HCT116 (cell line): Measurements from ENCODE around the gene ADAMTS19.

Experiments used
- CTCF ChIP-seq, 3 experiments: fragments of 200-600 bp in 1 of 3; sonication (generic) in 1 of 3; IDR thresholded peaks in 2 of 3; conservative IDR thresholded peaks in 1 of 3; 2 replicates each; pipeline ENCODE4 v1.5.1; 2012 to 2017; ENCODE audit warnings: low read depth in 2 of 3, low read length in 2 of 3, antibody characterized with exemption in 1 of 3, borderline replicate concordance in 1 of 3, control low read depth in 1 of 3, mild to moderate bottlenecking in 1 of 3, mixed read lengths in 1 of 3, mixed run types in 1 of 3, moderate library complexity in 1 of 3; ENCODE audit not compliant: insufficient read depth in 1 of 3
- EGR1 ChIP-seq: IDR thresholded peaks from 2 replicates; pipeline ENCODE4 v1.6.1; 2012; ENCODE audit warnings: low read depth
- EZH2 ChIP-seq: fragments of 200-600 bp; sonication (generic); IDR thresholded peaks from 2 replicates; pipeline ENCODE4 v1.6.1; 2017; ENCODE audit warnings: antibody characterized with exemption, mixed run types
- EZH2phosphoT487 ChIP-seq: fragments of 200-600 bp; IDR thresholded peaks from 2 replicates; pipeline ENCODE4 v1.6.1; 2018; ENCODE audit warnings: antibody characterized with exemption, borderline replicate concordance
- JUND ChIP-seq: IDR thresholded peaks from 2 replicates; pipeline ENCODE4 v1.6.1; 2012
- MAX ChIP-seq: IDR thresholded peaks from 2 replicates; pipeline ENCODE4 v1.6.1; 2012
- POLR2A ChIP-seq: IDR thresholded peaks from 2 replicates; pipeline ENCODE4 v1.7.0; 2011; ENCODE audit warnings: borderline replicate concordance; ENCODE audit not compliant: insufficient read depth, insufficient read length; ENCODE audit errors: extremely low read depth
- POLR2AphosphoS5 ChIP-seq: IDR thresholded peaks from 2 replicates; pipeline ENCODE4 v1.6.1; 2011; ENCODE audit warnings: mild to moderate bottlenecking, low read depth, low read length, moderate library complexity
- REST ChIP-seq: IDR thresholded peaks from 2 replicates; pipeline ENCODE4 v1.6.1; 2012; ENCODE audit warnings: low read depth
- SIN3A ChIP-seq: IDR thresholded peaks from 2 replicates; pipeline ENCODE4 v1.6.1; 2012; ENCODE audit warnings: low read depth
- SP1 ChIP-seq: IDR thresholded peaks from 2 replicates; pipeline ENCODE4 v1.6.1; 2012; ENCODE audit warnings: low read depth
- SRF ChIP-seq: IDR thresholded peaks from 2 replicates; pipeline ENCODE4 v1.6.1; 2012; ENCODE audit warnings: low read depth

- TF ChIP-seq SRF (no peak), REST (no peak), CTCF (IDR thresholded peaks at IDR 0.05 in 2 of 3, conservative IDR thresholded peaks at IDR 0.05 in 1 of 3; ENCODE audit: borderline replicate concordance in 1 of 3, insufficient read depth in 1 of 3, low read depth in 2 of 3, low read length in 2 of 3) (no peak), POLR2A (no peak), JUND (no peak), MAX (no peak), POLR2AphosphoS5 (no peak), EGR1 (no peak), EZH2phosphoT487 (no peak), EZH2 (no peak), SIN3A (no peak), SP1 (no peak)
Observed at GRCh38 chr5:129616517-129616916, 156.4 kb downstream of the ADAMTS19 start.
